Nephron (organoid): ENCODE measurements around the gene CD300E.
A peak's percentile ranks its signal among the peaks of the same experiment; 100 is the strongest.

Experiments used
- H3K27ac Mint-ChIP-seq, 3 experiments: 2 replicates each; pipeline ENCODE4 v1.8.0; 2020; ENCODE audit warnings: mixed read lengths in 3 of 3, mild to moderate bottlenecking in 2 of 3, moderate library complexity in 1 of 3
- H3K27me3 Mint-ChIP-seq: 2 replicates; pipeline ENCODE4 v1.8.0; 2021; ENCODE audit warnings: low read depth, mild to moderate bottlenecking, moderate library complexity, mixed read lengths
- H3K36me3 Mint-ChIP-seq: 2 replicates; pipeline ENCODE4 v1.8.0; 2020; ENCODE audit warnings: low read depth, mixed read lengths
- H3K4me1 Mint-ChIP-seq: 2 replicates; pipeline ENCODE4 v1.8.0; 2020; ENCODE audit warnings: mixed read lengths
- H3K4me3 Mint-ChIP-seq, 3 experiments: 2 replicates each; pipeline ENCODE4 v1.8.0; 2020; ENCODE audit warnings: mild to moderate bottlenecking in 3 of 3, mixed read lengths in 3 of 3, moderate library complexity in 2 of 3
- H3K9me3 Mint-ChIP-seq: 2 replicates; pipeline ENCODE4 v1.8.0; 2020; ENCODE audit warnings: mixed read lengths
- TF ChIP-seq, protein P1 (sequence below), 3 experiments: fragments of 200-600 bp; sonication (generic); IDR thresholded peaks; one replicate each; pipeline ENCODE4 v1.5.0; 2021; ENCODE audit warnings: antibody characterized with exemption in 3 of 3; ENCODE audit not compliant: unreplicated experiment in 3 of 3

The CD300E gene

GRCh38 chr17:74571621-74572270, 51.8 kb downstream of the CD300E start:
- Mint-ChIP-seq H3K27ac (no peak overlapping the region), H3K36me3 (no peaks in the 10 kb centered on the region), H3K4me3 (no peak overlapping the region), H3K4me1 (peaks cover 4% of the 10 kb centered on the region), H3K9me3 (no peaks in the 10 kb centered on the region), H3K27me3 (peaks cover 25% of the 10 kb centered on the region)
- TF ChIP-seq, protein P1, sequence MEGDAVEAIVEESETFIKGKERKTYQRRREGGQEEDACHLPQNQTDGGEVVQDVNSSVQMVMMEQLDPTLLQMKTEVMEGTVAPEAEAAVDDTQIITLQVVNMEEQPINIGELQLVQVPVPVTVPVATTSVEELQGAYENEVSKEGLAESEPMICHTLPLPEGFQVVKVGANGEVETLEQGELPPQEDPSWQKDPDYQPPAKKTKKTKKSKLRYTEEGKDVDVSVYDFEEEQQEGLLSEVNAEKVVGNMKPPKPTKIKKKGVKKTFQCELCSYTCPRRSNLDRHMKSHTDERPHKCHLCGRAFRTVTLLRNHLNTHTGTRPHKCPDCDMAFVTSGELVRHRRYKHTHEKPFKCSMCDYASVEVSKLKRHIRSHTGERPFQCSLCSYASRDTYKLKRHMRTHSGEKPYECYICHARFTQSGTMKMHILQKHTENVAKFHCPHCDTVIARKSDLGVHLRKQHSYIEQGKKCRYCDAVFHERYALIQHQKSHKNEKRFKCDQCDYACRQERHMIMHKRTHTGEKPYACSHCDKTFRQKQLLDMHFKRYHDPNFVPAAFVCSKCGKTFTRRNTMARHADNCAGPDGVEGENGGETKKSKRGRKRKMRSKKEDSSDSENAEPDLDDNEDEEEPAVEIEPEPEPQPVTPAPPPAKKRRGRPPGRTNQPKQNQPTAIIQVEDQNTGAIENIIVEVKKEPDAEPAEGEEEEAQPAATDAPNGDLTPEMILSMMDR (IDR thresholded peaks at IDR 0.05; ENCODE audit: unreplicated experiment in 3 of 3), result no peak

DNA sequence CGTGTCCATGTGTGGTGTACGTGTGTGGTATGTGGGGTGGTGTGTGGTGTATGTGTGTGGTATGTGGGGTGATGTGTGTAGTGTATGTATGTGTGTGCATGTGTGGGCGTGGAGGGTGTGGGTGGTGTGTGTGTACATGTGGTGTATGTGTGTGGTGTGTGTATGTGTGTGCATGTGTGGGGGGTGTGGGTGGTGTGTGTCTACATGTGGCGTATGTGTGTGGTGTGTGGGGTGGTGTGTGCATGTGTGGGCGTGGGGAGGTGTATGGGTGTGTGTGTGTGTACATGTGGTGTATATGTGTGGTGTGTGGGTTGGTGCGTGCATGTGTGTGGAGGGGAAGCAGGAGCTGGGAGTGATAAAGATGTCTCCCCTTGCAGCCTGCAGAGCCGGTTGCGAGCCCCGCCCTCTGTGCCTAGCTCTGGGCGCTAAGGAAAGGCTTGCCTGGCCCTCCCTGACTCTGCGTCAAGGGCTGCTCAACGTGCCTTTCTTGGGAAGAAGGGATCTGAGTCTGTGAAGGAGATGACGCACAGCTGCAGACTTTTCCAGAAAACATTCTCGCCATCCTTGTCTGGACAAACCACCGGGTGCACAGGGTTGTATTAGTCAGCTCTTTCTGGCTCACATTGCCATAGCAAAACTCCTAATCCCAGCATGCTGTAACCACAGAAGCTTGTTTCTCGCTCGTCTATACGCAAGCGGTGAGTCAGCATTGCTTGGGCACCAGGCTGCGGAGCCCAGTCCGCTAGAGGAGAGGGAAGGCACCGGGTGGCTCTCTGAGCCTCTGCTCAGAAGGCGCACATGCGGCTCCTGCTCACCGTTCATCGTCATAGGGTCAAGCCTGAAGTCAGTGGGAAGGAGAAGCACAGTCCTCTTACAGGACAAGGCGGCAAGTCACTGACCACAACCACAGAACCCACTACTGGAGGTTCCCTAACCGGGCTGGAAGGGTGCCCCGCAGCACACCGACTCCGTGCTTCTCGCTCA, 54.2 kb downstream of the CD300E start:
- no peaks in the 10 kb centered on the region for H3K36me3 Mint-ChIP-seq
- H3K9me3 Mint-ChIP-seq, result no peaks in the 10 kb centered on the region
- TF ChIP-seq, protein P1 (IDR thresholded peaks at IDR 0.05; ENCODE audit: unreplicated experiment in 3 of 3), result no peak
- peaks cover 4% of the 10 kb centered on the region for H3K4me1 Mint-ChIP-seq
- H3K27me3 Mint-ChIP-seq, result peaks cover 21% of the 10 kb centered on the region
- no peak overlapping the region for H3K4me3 Mint-ChIP-seq
- H3K27ac Mint-ChIP-seq, result no peak overlapping the region

GRCh38 chr17:74568106-74568873, 55.2 kb downstream of the CD300E start:
- Mint-ChIP-seq H3K36me3 (no peaks in the 10 kb centered on the region), H3K27me3 (peaks cover 23% of the 10 kb centered on the region), H3K27ac (peak overlapping the region in 1 of 3 experiments; percentile 12), H3K4me1 (peaks cover 4% of the 10 kb centered on the region), H3K9me3 (no peaks in the 10 kb centered on the region), H3K4me3 (no peak overlapping the region)
- TF ChIP-seq, protein P1 (IDR thresholded peaks at IDR 0.05; ENCODE audit: unreplicated experiment in 3 of 3), result no peak

- H3K36me3 Mint-ChIP-seq, result no peaks in the 10 kb centered on the region
- peaks cover 4% of the 10 kb centered on the region for H3K4me1 Mint-ChIP-seq
- peaks cover 26% of the 10 kb centered on the region for H3K27me3 Mint-ChIP-seq
- H3K9me3 Mint-ChIP-seq, result no peaks in the 10 kb centered on the region
- H3K27ac Mint-ChIP-seq, result peak within 1 kb of the TSS in 1 of 3 experiments; percentile 12
- TF ChIP-seq, protein P1 (IDR thresholded peaks at IDR 0.05; ENCODE audit: unreplicated experiment in 3 of 3), result no peak
- H3K4me3 Mint-ChIP-seq, result no peak within 1 kb of the TSS
Observed at GRCh38 chr17:74567397-74567796, 56.1 kb downstream of the CD300E start, which contains the start of gene CD300H. Gene CD300H (minus strand): TSS chr17:74567509.

GRCh38 chr17:74566132-74566753, 57.3 kb downstream of the CD300E start:
- Mint-ChIP-seq H3K36me3 (no peaks in the 10 kb centered on the region), H3K27me3 (peaks cover 27% of the 10 kb centered on the region), H3K9me3 (no peaks in the 10 kb centered on the region), H3K27ac (no peak overlapping the region), H3K4me1 (peaks cover 4% of the 10 kb centered on the region), H3K4me3 (no peak overlapping the region)
- TF ChIP-seq, protein P1 (IDR thresholded peaks at IDR 0.05; ENCODE audit: unreplicated experiment in 3 of 3), result peak; percentile 39 to 54 (median 48)
